Heart left ventricle (tissue), 16 donors: Measurements from ENCODE around the gene ASF1B. TPM values are rescaled to one million over a fixed set of nuclear protein-coding genes. Genes with fewer than 3 reads are reported as not detected.

ENCODE experiments used
- ATAC-seq, 4 donors: fragments of 200-7000 bp; cut with Tn5 transposase; one replicate each; pipeline ENCODE4 v1.9.1; 2020 to 2022; ENCODE audit warnings: moderate library complexity in 4 of 4, mild to moderate bottlenecking in 3 of 4, moderate number of reproducible peaks in 1 of 4
- DNase-seq, 5 donors: peaks; one replicate each; pipeline ENCODE4 v3.0.0-alpha.2; 2020
- H3K27ac ChIP-seq, 12 donors: fragments of 200-600 bp; sonication (generic) in 4 of 12; one replicate each; pipeline versions ENCODE4 v1.5.0 to v1.8.0; 2016 to 2022; ENCODE audit warnings: mild to moderate bottlenecking in 2 of 12
- H3K27me3 ChIP-seq, 9 donors: fragments of 200-600 bp; sonication (generic) in 2 of 9; one replicate each; pipeline versions ENCODE4 v1.5.1 to v1.8.0; 2016 to 2022; ENCODE audit warnings: mild to moderate bottlenecking in 3 of 9
- H3K36me3 ChIP-seq, 9 donors: fragments of 200-600 bp; sonication (generic) in 2 of 9; one replicate each; pipeline versions ENCODE4 v1.5.0 to v1.8.0; 2018 to 2022; ENCODE audit warnings: mild to moderate bottlenecking in 2 of 9
- H3K4me1 ChIP-seq, 12 donors: fragments of 200-600 bp; sonication (generic) in 4 of 12; one replicate each; pipeline versions ENCODE4 v1.5.0 to v1.8.0; 2016 to 2022; ENCODE audit warnings: mild to moderate bottlenecking in 3 of 12
- H3K4me3 ChIP-seq, 12 donors: fragments of 200-600 bp; sonication (generic) in 4 of 12; one replicate each; pipeline versions ENCODE4 v1.5.0 to v1.8.0; 2017 to 2022; ENCODE audit warnings: mild to moderate bottlenecking in 9 of 12, moderate library complexity in 4 of 12
- H3K9me3 ChIP-seq, 12 donors: fragments of 200-600 bp; sonication (generic) in 4 of 12; one replicate each; pipeline versions ENCODE4 v1.5.0 to v1.8.0; 2016 to 2022; ENCODE audit warnings: mild to moderate bottlenecking in 1 of 12
- POLR2A ChIP-seq, 2 donors: fragments of 450-650 bp; IDR thresholded peaks; one replicate each; pipeline ENCODE4 v1.6.1; 2017; ENCODE audit warnings: antibody characterized with exemption in 2 of 2, mild to moderate bottlenecking in 2 of 2, moderate library complexity in 2 of 2
- WGBS, 4 donors: extraction: QIAGEN DNeasy Blood & Tissue Kit in 2 of 4; methylation state at CpG; one replicate each; pipeline versions ENCODE4 v1.1.5 to v1.1.7; 2013 to 2018; 5-methylcytosine and 5-hydroxymethylcytosine counted together
- intact Hi-C, 10 donors: fragments of 100-400 bp; cut with DNase I; formaldehyde crosslinking; loops; one replicate each; pipeline versions ENCODE4 v1.11.1 to v1.14.2; 2022
- polyA plus RNA-seq, 2 donors: library from polyadenylated mRNA; stranded (reverse); fragments of 200-250 nt; gene quantifications; one replicate each; pipeline ENCODE4 v1.2.3, GENCODE V29; 2013
- total RNA-seq, 9 donors: library from RNA; depleted of rRNA in 2 of 9; stranded (reverse); fragments of >200 nt in 2 of 9; fragmentation: NEBNext Ultra II Directional in 3 of 9; extraction: Animal tissue kit (Norgen Biotek cat#: 25700) in 3 of 9; gene quantifications; one replicate each; pipeline versions ENCODE4 v1.1.0 to v1.2.4, GENCODE V29; 2016 to 2023
- TF ChIP-seq, protein P1 (sequence below), 12 donors: fragments of 200-600 bp; sonication (generic) in 4 of 12; IDR thresholded peaks; one replicate each; pipeline versions ENCODE4 v1.5.0 to v1.8.0; 2018 to 2022; ENCODE audit warnings: antibody characterized with exemption in 12 of 12, mild to moderate bottlenecking in 5 of 12
- donor health status: ischemic (EF 13 %, LVEDD 7.1; RV severe dilation, severe dysfunction).
- donor health status: healthy with polysubstance abuse.
- donor health status: DM: no; HTN: yes; CAD: no.
- donor health status: DM: no; HTN: no; CAD: no.
- donor health status: ischemic (EF 25% LVEDD 6.9; RV normal size, moderate dysfunction).
- donor health status: ischemic (EF 25% LVEDD 5.7; RV mildly dilated, moderate dysfunction).
- donor health status: healthy.
- donor health status: DM: yes; HTN: yes; CAD: no.
- donor health status: ischemic (EF 35%, LVEDD 5.7; RV mildly dilated, moderate dysfunction).
- donor health status: nonischemic (EF 11% LVEDD 7.7; RV severe dilation, severe dysfunction).
- donor health status: DM: yes; HTN: yes; CAD: no.
- donor health status: PGD.
- donor health status: ischemic (EF 29% LVEDD 5.4; RV normal size, mild dysfunction).
- donor health status: nonischemic (EF 23%, LVEDD 6.1; RV moderate dilation, normal function).

ASF1B gene
- total and polyA plus RNA-seq, 11 donors = 0.19 to 7.0 (median 0.91) TPM

DNA sequence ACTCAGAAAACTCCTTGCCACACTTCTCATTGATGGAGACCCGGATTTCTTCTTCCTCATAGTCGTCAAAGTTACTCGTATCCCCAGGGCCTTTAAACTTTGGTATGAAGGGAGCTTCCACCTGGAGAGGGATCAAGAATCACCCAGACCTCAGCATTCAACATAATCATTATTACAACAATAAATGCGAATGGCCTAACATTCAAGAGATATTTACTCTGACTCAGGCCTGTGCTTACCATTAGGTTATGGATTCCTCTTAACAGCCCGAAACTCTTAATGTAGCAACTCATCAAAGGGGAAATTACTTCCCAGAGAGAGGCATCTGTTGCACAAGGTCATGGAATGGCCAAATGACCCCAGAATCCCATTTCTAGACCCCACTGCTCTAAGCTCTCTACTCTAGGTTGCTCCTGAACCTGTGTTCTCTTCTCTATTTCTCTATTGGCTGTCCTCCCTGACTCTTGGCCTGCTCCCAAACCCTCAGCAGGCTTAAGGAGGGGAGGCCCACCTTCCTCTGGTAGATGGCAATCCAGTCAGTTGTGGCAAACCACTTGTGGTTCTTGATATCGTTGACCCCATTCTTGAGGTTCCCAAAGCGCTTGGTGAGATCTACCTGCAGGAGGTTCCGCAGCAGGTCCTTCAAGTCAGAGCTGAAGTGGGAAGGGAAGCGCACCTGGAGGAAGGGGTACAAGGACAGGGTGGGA is 43.1 kb downstream of the ASF1B start:
- TF ChIP-seq POLR2A (IDR thresholded peaks at IDR 0.05) = no peak
- TF ChIP-seq, protein P1, sequence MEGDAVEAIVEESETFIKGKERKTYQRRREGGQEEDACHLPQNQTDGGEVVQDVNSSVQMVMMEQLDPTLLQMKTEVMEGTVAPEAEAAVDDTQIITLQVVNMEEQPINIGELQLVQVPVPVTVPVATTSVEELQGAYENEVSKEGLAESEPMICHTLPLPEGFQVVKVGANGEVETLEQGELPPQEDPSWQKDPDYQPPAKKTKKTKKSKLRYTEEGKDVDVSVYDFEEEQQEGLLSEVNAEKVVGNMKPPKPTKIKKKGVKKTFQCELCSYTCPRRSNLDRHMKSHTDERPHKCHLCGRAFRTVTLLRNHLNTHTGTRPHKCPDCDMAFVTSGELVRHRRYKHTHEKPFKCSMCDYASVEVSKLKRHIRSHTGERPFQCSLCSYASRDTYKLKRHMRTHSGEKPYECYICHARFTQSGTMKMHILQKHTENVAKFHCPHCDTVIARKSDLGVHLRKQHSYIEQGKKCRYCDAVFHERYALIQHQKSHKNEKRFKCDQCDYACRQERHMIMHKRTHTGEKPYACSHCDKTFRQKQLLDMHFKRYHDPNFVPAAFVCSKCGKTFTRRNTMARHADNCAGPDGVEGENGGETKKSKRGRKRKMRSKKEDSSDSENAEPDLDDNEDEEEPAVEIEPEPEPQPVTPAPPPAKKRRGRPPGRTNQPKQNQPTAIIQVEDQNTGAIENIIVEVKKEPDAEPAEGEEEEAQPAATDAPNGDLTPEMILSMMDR (IDR thresholded peaks at IDR 0.05) = no peak
- intact Hi-C loops = loop anchor here in 1 of 10 donors (2.0 kb wide), 1 partner anchor 20 kb away; a partner anchor contains a TSS
- Histone ChIP-seq H3K27ac (no peak overlapping the region), H3K36me3 (peaks cover 0 to 40% (median 33%) of the 10 kb centered on the region in 9 donors), H3K4me3 (no peak overlapping the region), H3K9me3 (peaks cover 0 to 13% (median 7%) of the 10 kb centered on the region in 12 donors), H3K4me1 (peaks cover 0 to 19% (median 12%) of the 10 kb centered on the region in 12 donors), H3K27me3 (no peaks in the 10 kb centered on the region)
- 96 to 98% (median 97%) methylated on average over 9 of the region's 9 CpGs for WGBS, 4 donors
- ATAC-seq (no peak), DNase-seq (no peak)

- peak overlapping the region; percentile 11 to 99 (median 96) for H3K27ac ChIP-seq
- peaks cover 0 to 19% (median 12%) of the 10 kb centered on the region in 12 donors for H3K4me1 ChIP-seq
- ATAC-seq (peak in 2 of 4 donors; percentile 2), DNase-seq (no peak)
- no peak for TF ChIP-seq POLR2A (IDR thresholded peaks at IDR 0.05)
- TF ChIP-seq, protein P1 (IDR thresholded peaks at IDR 0.05) = no peak
- H3K9me3 ChIP-seq = peaks cover 0 to 13% (median 7%) of the 10 kb centered on the region in 12 donors
- intact Hi-C loops = loop anchor here in 1 of 10 donors (2.0 kb wide), 1 partner anchor 21 kb away; a partner anchor contains a TSS
- WGBS, 4 donors = 27 to 32% (median 31%) methylated on average over 14 to 15 of the region's 15 CpGs
- H3K4me3 ChIP-seq = peak overlapping the region; percentile 61 to 96 (median 88)
- H3K27me3 ChIP-seq = no peaks in the 10 kb centered on the region
- H3K36me3 ChIP-seq = peaks cover 0 to 40% (median 26%) of the 10 kb centered on the region in 9 donors
Measured at GRCh38 chr19:14091813-14092462, 44.5 kb downstream of the ASF1B start.

GRCh38 chr19:14091081-14091812 is 45.1 kb downstream of the ASF1B start:
- TF ChIP-seq, protein P1 (IDR thresholded peaks at IDR 0.05) = peak in 7 of 12 donors; percentile 13 to 51 (median 31)
- TF ChIP-seq POLR2A (IDR thresholded peaks at IDR 0.05) = peak; percentile 12 to 92
- ATAC-seq (peak; percentile 57 to 87 (median 80)), DNase-seq (peak in 2 of 5 donors; percentile 56 to 90)
- Histone ChIP-seq H3K4me3 (peak overlapping the region; percentile 61 to 96 (median 88)), H3K27me3 (no peaks in the 10 kb centered on the region), H3K9me3 (peaks cover 0 to 13% (median 7%) of the 10 kb centered on the region in 12 donors), H3K36me3 (peaks cover 0 to 35% (median 20%) of the 10 kb centered on the region in 9 donors), H3K27ac (peak overlapping the region; percentile 89 to 99 (median 96)), H3K4me1 (peaks cover 0 to 19% (median 12%) of the 10 kb centered on the region in 12 donors)
- 0 to 2% (median 1%) methylated on average over 17 to 72 of the region's 72 CpGs for WGBS, 4 donors
- intact Hi-C loops = no loop called here
